ENCODE results near the gene CNOT3. TPM values are rescaled to one million over a fixed set of nuclear protein-coding genes. Genes with fewer than 3 reads are reported as not detected.

CNOT3 gene
- total and polyA plus RNA-seq, 2 experiments from 2014 or later, result 12.0 to 50.1 TPM

DNA sequence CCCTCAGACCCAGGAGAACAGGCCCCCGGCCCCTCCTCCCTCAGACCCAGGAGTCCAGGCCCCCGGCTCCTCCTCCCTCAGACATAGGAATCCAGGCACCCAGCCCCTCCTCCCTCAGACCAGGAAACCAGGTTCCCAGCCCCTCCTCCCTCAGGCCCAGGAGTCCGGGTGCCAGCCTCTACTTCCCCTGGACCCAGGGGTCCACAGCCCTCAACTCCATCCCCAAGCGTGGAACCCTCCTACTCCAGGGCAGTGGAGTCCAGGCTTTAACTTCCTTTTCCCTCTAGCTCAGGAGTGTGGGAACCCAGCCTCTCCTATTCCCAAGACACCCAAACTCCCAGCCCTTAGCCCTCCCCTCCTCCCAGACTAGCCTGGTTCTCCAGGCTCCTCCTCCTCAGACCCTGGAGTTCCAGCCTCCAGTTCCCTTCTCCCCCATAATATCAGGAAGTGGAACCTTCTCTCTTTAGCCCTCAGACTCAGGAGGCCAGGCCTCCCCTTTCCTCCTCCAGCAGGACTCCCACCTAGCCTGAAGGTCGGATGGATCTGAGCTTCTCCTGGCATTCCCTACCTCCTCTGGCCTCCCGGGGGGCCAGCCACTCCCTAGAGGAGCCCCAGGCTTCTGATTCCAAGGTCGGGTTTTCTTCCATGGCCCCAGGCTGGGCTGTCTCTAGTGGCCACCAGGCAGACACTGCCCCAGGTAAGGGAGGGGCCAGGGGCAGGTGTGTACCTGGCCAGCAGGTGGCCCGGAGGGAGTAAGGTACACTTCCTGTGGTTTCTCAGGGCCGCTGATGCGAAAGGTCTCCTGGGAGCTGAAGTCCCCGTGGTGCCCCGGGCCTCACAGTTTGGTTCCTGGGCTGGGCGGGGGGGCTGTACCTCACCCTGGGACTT lies 35.2 kb downstream of the CNOT3 start, which contains the start of gene TMC4:
Gene TMC4, minus strand, starts transcription at position 690 of the 888 bp plus-strand sequence. Its CDS starts 43 bp downstream, at position 647.
- Histone ChIP-seq H2AFZ (no peak within 1 kb of the TSS), H3K27ac (peak within 1 kb of the TSS; percentile 98), H3K4me2 (peak within 1 kb of the TSS; percentile 75), H3K9me2 (replicated peaks; ENCODE audit: insufficient read depth) (no peaks in the 10 kb centered on the region), H3K79me2 (no peaks in the 10 kb centered on the region), H4K20me1 (ENCODE audit: insufficient read depth, poor library complexity, severe bottlenecking) (no peaks in the 10 kb centered on the region), H3K27me3 (no peaks in the 10 kb centered on the region), H3K9me3 (ENCODE audit: low read depth) (no peaks in the 10 kb centered on the region), H3K4me3 (peak within 1 kb of the TSS; percentile 32), H3K4me1 (ENCODE audit: insufficient read depth) (no peaks in the 10 kb centered on the region), H3K36me3 (replicated peaks; ENCODE audit: insufficient read depth, low read depth) (no peaks in the 10 kb centered on the region)
- peak; percentile 93 for DNase-seq (ENCODE audit: low spot score)
- 21% methylated on average over 6 of the region's 13 CpGs for WGBS (ENCODE audit: low lambda C conversion rate, missing lambda C conversion rate)
- TF ChIP-seq, protein P1, sequence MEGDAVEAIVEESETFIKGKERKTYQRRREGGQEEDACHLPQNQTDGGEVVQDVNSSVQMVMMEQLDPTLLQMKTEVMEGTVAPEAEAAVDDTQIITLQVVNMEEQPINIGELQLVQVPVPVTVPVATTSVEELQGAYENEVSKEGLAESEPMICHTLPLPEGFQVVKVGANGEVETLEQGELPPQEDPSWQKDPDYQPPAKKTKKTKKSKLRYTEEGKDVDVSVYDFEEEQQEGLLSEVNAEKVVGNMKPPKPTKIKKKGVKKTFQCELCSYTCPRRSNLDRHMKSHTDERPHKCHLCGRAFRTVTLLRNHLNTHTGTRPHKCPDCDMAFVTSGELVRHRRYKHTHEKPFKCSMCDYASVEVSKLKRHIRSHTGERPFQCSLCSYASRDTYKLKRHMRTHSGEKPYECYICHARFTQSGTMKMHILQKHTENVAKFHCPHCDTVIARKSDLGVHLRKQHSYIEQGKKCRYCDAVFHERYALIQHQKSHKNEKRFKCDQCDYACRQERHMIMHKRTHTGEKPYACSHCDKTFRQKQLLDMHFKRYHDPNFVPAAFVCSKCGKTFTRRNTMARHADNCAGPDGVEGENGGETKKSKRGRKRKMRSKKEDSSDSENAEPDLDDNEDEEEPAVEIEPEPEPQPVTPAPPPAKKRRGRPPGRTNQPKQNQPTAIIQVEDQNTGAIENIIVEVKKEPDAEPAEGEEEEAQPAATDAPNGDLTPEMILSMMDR (IDR thresholded peaks at IDR 0.05; ENCODE audit: poor library complexity), result peak; percentile 42
- no peak for TF ChIP-seq EZH2 (IDR thresholded peaks at IDR 0.05; ENCODE audit: borderline replicate concordance)

DNA sequence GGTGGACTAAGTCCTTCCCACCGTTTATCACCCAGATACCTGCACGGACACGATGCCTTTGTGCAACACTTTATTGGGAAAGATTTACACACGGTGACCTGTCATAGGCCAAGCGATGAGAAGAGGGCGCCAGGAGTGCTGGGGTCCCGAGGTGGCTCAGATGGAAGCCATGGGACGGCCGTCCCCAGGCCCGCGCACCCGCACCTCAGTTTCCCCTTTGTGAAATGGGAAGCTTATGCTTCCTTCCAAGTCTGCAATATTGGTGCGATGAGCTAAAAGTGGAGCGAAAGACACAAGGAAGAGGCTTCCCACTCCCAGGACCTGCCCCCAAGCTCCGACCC lies 35.8 kb downstream of the CNOT3 start:
- no peak overlapping the region for H3K4me3 ChIP-seq
- H3K36me3 ChIP-seq (replicated peaks; ENCODE audit: insufficient read depth, low read depth), result no peaks in the 10 kb centered on the region
- no peaks in the 10 kb centered on the region for H3K27me3 ChIP-seq
- H2AFZ ChIP-seq, result no peak overlapping the region
- TF ChIP-seq EZH2phosphoT487 (IDR thresholded peaks at IDR 0.05; ENCODE audit: low read depth, severe bottlenecking, unreplicated experiment) (no peak), EZH2 (IDR thresholded peaks at IDR 0.05; ENCODE audit: borderline replicate concordance) (no peak)
- TF ChIP-seq, protein P1 (IDR thresholded peaks at IDR 0.05; ENCODE audit: poor library complexity), result no peak
- H3K4me1 ChIP-seq (ENCODE audit: insufficient read depth), result no peaks in the 10 kb centered on the region
- no peak for DNase-seq (ENCODE audit: low spot score)
- H3K27ac ChIP-seq, result peak overlapping the region; percentile 32
- no peaks in the 10 kb centered on the region for H3K79me2 ChIP-seq
- no peaks in the 10 kb centered on the region for H3K9me2 ChIP-seq (replicated peaks; ENCODE audit: insufficient read depth)
- H3K9me3 ChIP-seq (ENCODE audit: low read depth), result no peaks in the 10 kb centered on the region
- no peaks in the 10 kb centered on the region for H4K20me1 ChIP-seq (ENCODE audit: insufficient read depth, poor library complexity, severe bottlenecking)
- 49% methylated on average over 15 of the region's 15 CpGs for whole genome bisulfite sequencing (ENCODE audit: low lambda C conversion rate, missing lambda C conversion rate)
- H3K4me2 ChIP-seq, result peak overlapping the region; percentile 75

DNA sequence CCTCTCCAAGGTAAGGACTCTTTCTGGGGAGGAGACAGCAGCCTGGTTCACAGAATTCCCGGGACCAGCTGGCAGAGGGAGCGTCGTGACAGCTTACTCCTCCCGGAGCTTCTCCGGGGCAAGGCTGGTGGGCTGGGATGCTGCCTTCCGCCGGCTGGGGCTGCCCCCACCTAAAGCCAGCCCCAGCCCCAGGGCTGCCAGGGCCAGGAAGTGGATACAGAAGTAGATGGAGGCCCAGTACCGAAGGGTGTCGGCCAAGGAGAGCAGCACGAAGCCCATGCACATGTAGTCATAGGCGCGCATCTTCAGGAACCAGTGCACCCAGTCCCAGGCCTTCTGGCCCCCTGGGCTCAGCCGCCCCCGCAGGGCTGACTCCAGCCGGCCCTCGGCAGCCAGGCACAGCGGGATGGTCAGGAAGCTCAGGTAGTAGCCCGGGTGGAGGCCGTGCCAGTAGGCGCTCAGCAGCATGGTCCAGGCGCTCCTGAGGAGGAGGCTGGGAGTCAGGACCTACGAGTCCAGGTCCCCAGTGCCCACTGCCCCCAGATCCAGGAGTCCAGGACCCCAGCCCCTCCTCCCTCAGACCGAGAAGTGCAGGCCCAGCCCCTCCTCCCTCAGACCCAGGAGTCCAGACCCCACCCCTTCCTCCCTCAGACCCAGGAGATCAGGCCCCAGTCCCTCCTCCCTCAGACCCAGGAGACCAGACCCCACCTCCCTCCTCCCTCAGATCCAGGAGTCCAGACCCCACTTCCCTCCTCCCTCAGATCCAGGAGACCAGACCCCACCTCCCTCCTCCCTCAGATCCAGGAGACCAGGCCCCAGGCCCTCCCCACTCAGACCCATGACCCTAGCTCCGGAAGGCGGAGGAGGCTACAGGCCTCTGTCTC lies 36.6 kb downstream of the CNOT3 start:
- TF ChIP-seq EZH2phosphoT487 (IDR thresholded peaks at IDR 0.05; ENCODE audit: low read depth, severe bottlenecking, unreplicated experiment) (no peak), EZH2 (IDR thresholded peaks at IDR 0.05; ENCODE audit: borderline replicate concordance) (no peak)
- TF ChIP-seq, protein P1 (IDR thresholded peaks at IDR 0.05; ENCODE audit: poor library complexity), result no peak
- no peaks in the 10 kb centered on the region for H3K4me1 ChIP-seq (ENCODE audit: insufficient read depth)
- no peaks in the 10 kb centered on the region for H4K20me1 ChIP-seq (ENCODE audit: insufficient read depth, poor library complexity, severe bottlenecking)
- H3K27me3 ChIP-seq, result no peaks in the 10 kb centered on the region
- H3K4me2 ChIP-seq, result no peak overlapping the region
- no peaks in the 10 kb centered on the region for H3K9me3 ChIP-seq (ENCODE audit: low read depth)
- no peak for DNase-seq (ENCODE audit: low spot score)
- H3K4me3 ChIP-seq, result no peak overlapping the region
- no peaks in the 10 kb centered on the region for H3K79me2 ChIP-seq
- H2AFZ ChIP-seq, result no peak overlapping the region
- H3K27ac ChIP-seq, result no peak overlapping the region
- no peaks in the 10 kb centered on the region for H3K36me3 ChIP-seq (replicated peaks; ENCODE audit: insufficient read depth, low read depth)
- no peaks in the 10 kb centered on the region for H3K9me2 ChIP-seq (replicated peaks; ENCODE audit: insufficient read depth)
- 88% methylated on average over 22 of the region's 25 CpGs for WGBS (ENCODE audit: low lambda C conversion rate, missing lambda C conversion rate)
